HCT116 (cell line): ENCODE data around the gene ACACB. TPM values are rescaled to one million over a fixed set of nuclear protein-coding genes. Genes with fewer than 3 reads are reported as not detected.

Experiments
- ATAC-seq: fragments of 200-7000 bp; cut with Tn5 transposase; 2 replicates; pipeline ENCODE4 v1.9.1; 2020; ENCODE audit warnings: mild to moderate bottlenecking, moderate library complexity
- BruUV-seq: library from RNA; stranded (reverse); fragments of 400-500 nt; replicated peaks from 2 replicates; lab custom pipeline; 2021; lab: Mats Ljungman, UMichigan
- CTCF ChIA-PET: fragments of 300-600 bp; sonication (Branson Sonifier 250); formaldehyde crosslinking; loops from one replicate; lab custom pipeline; 2021; ENCODE audit warnings: antibody characterized with exemption; lab: Charles Lee
- POLR2A ChIA-PET: fragments of 300-600, 350-600 bp; sonication (Branson Sonifier 250); formaldehyde crosslinking; loops from one replicate; lab custom pipeline; 2021; ENCODE audit warnings: antibody characterized with exemption; lab: Charles Lee
- RAD21 ChIA-PET, 2 experiments: fragments of 300-600 bp; sonication (Branson Sonifier 250); formaldehyde crosslinking; loops; one replicate each; lab custom pipeline; 2023; ENCODE audit warnings: low total read pairs in 2 of 2; ENCODE audit not compliant: uncharacterized antibody in 2 of 2, unreplicated experiment in 2 of 2, low non-redundant PET in 1 of 2; lab: Charles Lee
- DNase-seq: peaks from one replicate; pipeline ENCODE4 v3.0.0-alpha.2; 2010; ENCODE audit warnings: low read depth, low spot score
- H2AFZ ChIP-seq: fragments of 200-600 bp; shearing (Covaris generic), sonication (generic); 2 replicates; pipeline ENCODE4 v1.6.1; 2017; ENCODE audit warnings: low read depth, mixed run types, mixed read lengths, antibody characterized with exemption, low read length; ENCODE audit not compliant: poor library complexity, severe bottlenecking
- H3K27ac ChIP-seq: 2 replicates; pipeline ENCODE4 v1.5.1; 2012; ENCODE audit warnings: low read depth, low read length
- H3K27me3 ChIP-seq: fragments of 200-600 bp; sonication (generic); 2 replicates; pipeline ENCODE4 v1.6.1; 2016; ENCODE audit warnings: mixed run types, low read length, mixed read lengths; ENCODE audit not compliant: insufficient read depth
- H3K36me3 ChIP-seq, 2 experiments: fragments of 200-500 bp in 1 of 2; fragments of 200-600 bp in 1 of 2; sonication (Bioruptor generic) in 1 of 2; sonication (generic) in 1 of 2; 2 replicates each; pipeline versions ENCODE4 v1.5.1 to v1.6.1; 2014 to 2016; ENCODE audit warnings: low read length in 2 of 2, inconsistent platforms in 1 of 2, mixed read lengths in 1 of 2, mixed run types in 1 of 2; ENCODE audit not compliant: insufficient read depth in 2 of 2, control insufficient read depth in 1 of 2
- H3K4me1 ChIP-seq, 2 experiments: fragments of 200-600 bp in 1 of 2; sonication (generic) in 1 of 2; 2 replicates each; pipeline versions ENCODE4 v1.5.1 to v1.6.1; 2012 to 2017; ENCODE audit warnings: low read length in 2 of 2, inconsistent platforms in 1 of 2, mild to moderate bottlenecking in 1 of 2, mixed read lengths in 1 of 2, mixed run types in 1 of 2, moderate library complexity in 1 of 2; ENCODE audit not compliant: insufficient read depth in 2 of 2, control insufficient read depth in 1 of 2
- H3K4me2 ChIP-seq: fragments of 200-600 bp; sonication (generic); 2 replicates; pipeline ENCODE4 v1.6.1; 2017; ENCODE audit warnings: mixed run types, low read length, mixed read lengths
- H3K4me3 ChIP-seq, 2 experiments: fragments of 200-600 bp in 1 of 2; sonication (generic) in 1 of 2; replicated peaks in 1 of 2; 2 replicates each; pipeline ENCODE4 v1.5.1; 2011 to 2016; ENCODE audit warnings: low read length in 2 of 2, control low read depth in 1 of 2, low read depth in 1 of 2, mild to moderate bottlenecking in 1 of 2, mixed read lengths in 1 of 2, mixed run types in 1 of 2
- H3K79me2 ChIP-seq: fragments of 200-600 bp; sonication (generic); 2 replicates; pipeline ENCODE4 v1.6.1; 2017; ENCODE audit warnings: mild to moderate bottlenecking, mixed run types, low read length, moderate library complexity, mixed read lengths; ENCODE audit not compliant: insufficient read depth
- H3K9ac ChIP-seq: fragments of 200-600 bp; sonication (generic); 2 replicates; pipeline ENCODE4 v1.6.1; 2016; ENCODE audit warnings: low read length, mixed read lengths
- H3K9me2 ChIP-seq: fragments of 200-600 bp; sonication (generic), shearing (Covaris generic); 2 replicates; pipeline ENCODE4 v1.6.1; 2017; ENCODE audit warnings: mixed run types, mild to moderate bottlenecking, moderate library complexity; ENCODE audit not compliant: insufficient read depth
- H3K9me3 ChIP-seq, 2 experiments: fragments of 200-500 bp in 1 of 2; fragments of 200-600 bp in 1 of 2; sonication (Bioruptor generic) in 1 of 2; sonication (generic) in 1 of 2; 2 replicates each; pipeline ENCODE4 v1.6.1; 2014 to 2017; ENCODE audit warnings: low read length in 2 of 2, mixed read lengths in 2 of 2, inconsistent platforms in 1 of 2, low read depth in 1 of 2, mild to moderate bottlenecking in 1 of 2, mixed run types in 1 of 2, moderate library complexity in 1 of 2; ENCODE audit not compliant: control insufficient read depth in 1 of 2, insufficient read depth in 1 of 2
- H4K20me1 ChIP-seq: fragments of 200-600 bp; sonication (generic), shearing (Covaris generic); 2 replicates; pipeline ENCODE4 v1.6.1; 2017; ENCODE audit warnings: mixed run types, mild to moderate bottlenecking, moderate library complexity; ENCODE audit not compliant: insufficient read depth
- CBX3 ChIP-seq: IDR thresholded peaks from 2 replicates; pipeline ENCODE4 v1.6.1; 2012; ENCODE audit warnings: low read depth
- ELF1 ChIP-seq: IDR thresholded peaks from 2 replicates; pipeline ENCODE4 v1.6.1; 2012; ENCODE audit warnings: low read depth, borderline replicate concordance
- EZH2phosphoT487 ChIP-seq: fragments of 200-600 bp; IDR thresholded peaks from 2 replicates; pipeline ENCODE4 v1.6.1; 2018; ENCODE audit warnings: antibody characterized with exemption, borderline replicate concordance
- FOSL1 ChIP-seq: IDR thresholded peaks from 2 replicates; pipeline ENCODE4 v1.6.1; 2012; ENCODE audit warnings: low read depth
- JUND ChIP-seq: IDR thresholded peaks from 2 replicates; pipeline ENCODE4 v1.6.1; 2012
- POLR2AphosphoS5 ChIP-seq: IDR thresholded peaks from 2 replicates; pipeline ENCODE4 v1.6.1; 2011; ENCODE audit warnings: mild to moderate bottlenecking, low read depth, low read length, moderate library complexity
- SIN3A ChIP-seq: IDR thresholded peaks from 2 replicates; pipeline ENCODE4 v1.6.1; 2012; ENCODE audit warnings: low read depth
- SRF ChIP-seq: IDR thresholded peaks from 2 replicates; pipeline ENCODE4 v1.6.1; 2012; ENCODE audit warnings: low read depth
- TCF7L2 ChIP-seq: IDR thresholded peaks from 2 replicates; pipeline ENCODE4 v1.7.0; 2011; ENCODE audit warnings: borderline replicate concordance, inconsistent platforms; ENCODE audit not compliant: insufficient read depth, insufficient read length; ENCODE audit errors: extremely low read depth
- ZFX ChIP-seq: fragments of 450-650 bp; IDR thresholded peaks from 2 replicates; pipeline ENCODE4 v1.6.1; 2017
- intact Hi-C: fragments of 100-400 bp; cut with micrococcal nuclease; formaldehyde crosslinking; loops from 2 replicates; pipeline ENCODE4 v1.10.0; 2022
- total RNA-seq: library from RNA; stranded (reverse); gene quantifications from one replicate; pipeline ENCODE4 v1.2.1, GENCODE V29; 2021; ENCODE audit not compliant: unreplicated experiment
- TF ChIP-seq, protein P1 (sequence below): IDR thresholded peaks from 2 replicates; pipeline ENCODE4 v1.6.1; 2011; ENCODE audit warnings: mild to moderate bottlenecking, low read length, moderate library complexity; ENCODE audit not compliant: insufficient replicate concordance; ENCODE audit errors: extremely low read depth
- TF ChIP-seq, protein P2 (sequence below): IDR thresholded peaks from 2 replicates; pipeline ENCODE4 v1.6.1; 2012

The ACACB gene
- total RNA-seq, 1 experiment from 2014 or later, result 11.1 TPM

DNA sequence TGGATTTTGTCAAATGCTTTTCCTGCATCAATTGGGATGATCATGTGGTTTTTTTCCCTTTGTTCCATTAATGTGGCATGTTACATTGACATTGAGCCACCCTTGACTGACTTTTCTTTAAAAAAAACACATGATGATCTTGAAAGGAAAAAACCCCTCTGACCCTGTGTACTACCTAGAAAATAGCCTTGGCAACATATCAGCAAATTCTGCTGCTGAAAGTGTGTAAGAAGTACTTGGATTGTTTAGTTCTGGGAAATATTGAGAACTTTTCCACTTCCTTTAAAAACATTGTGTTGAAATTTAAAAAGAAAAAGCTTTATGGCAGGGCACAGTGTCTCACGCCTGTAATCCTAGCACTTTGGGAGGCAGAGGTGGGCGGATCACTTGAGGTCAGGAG, 20.7 kb downstream of the ACACB start:
- H3K27me3 ChIP-seq, result no peaks in the 10 kb centered on the region
- no peak for ATAC-seq
- H3K4me1 ChIP-seq, result no peaks in the 10 kb centered on the region
- H3K79me2 ChIP-seq, result no peaks in the 10 kb centered on the region
- no peaks in the 10 kb centered on the region for H4K20me1 ChIP-seq
- no peak overlapping the region for H3K9ac ChIP-seq
- H3K9me2 ChIP-seq, result no peaks in the 10 kb centered on the region
- RAD21 ChIA-PET, result no interaction called here
- no peaks in the 10 kb centered on the region for H3K9me3 ChIP-seq
- TF ChIP-seq POLR2AphosphoS5 (no peak), CBX3 (no peak), FOSL1 (no peak), ZFX (no peak), SRF (no peak), SIN3A (no peak), EZH2phosphoT487 (no peak), JUND (no peak), TCF7L2 (no peak), ELF1 (no peak)
- TF ChIP-seq, protein P1, sequence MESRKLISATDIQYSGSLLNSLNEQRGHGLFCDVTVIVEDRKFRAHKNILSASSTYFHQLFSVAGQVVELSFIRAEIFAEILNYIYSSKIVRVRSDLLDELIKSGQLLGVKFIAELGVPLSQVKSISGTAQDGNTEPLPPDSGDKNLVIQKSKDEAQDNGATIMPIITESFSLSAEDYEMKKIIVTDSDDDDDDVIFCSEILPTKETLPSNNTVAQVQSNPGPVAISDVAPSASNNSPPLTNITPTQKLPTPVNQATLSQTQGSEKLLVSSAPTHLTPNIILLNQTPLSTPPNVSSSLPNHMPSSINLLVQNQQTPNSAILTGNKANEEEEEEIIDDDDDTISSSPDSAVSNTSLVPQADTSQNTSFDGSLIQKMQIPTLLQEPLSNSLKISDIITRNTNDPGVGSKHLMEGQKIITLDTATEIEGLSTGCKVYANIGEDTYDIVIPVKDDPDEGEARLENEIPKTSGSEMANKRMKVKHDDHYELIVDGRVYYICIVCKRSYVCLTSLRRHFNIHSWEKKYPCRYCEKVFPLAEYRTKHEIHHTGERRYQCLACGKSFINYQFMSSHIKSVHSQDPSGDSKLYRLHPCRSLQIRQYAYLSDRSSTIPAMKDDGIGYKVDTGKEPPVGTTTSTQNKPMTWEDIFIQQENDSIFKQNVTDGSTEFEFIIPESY, result no peak
- TF ChIP-seq, protein P2, sequence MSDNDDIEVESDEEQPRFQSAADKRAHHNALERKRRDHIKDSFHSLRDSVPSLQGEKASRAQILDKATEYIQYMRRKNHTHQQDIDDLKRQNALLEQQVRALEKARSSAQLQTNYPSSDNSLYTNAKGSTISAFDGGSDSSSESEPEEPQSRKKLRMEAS, result no peak
- no peak for DNase-seq
- POLR2A ChIA-PET, result no interaction called here
- no peak overlapping the region for H3K4me2 ChIP-seq
- H3K4me3 ChIP-seq, result no peak overlapping the region
- no peaks in the 10 kb centered on the region for H3K36me3 ChIP-seq
- no peak overlapping the region for H2AFZ ChIP-seq
- BruUV-seq, result no TSS peak
- CTCF ChIA-PET, result interaction anchor here (0.7 kb wide), 1 partner anchor 291 kb away, joined by 3 read pairs; no protein-coding TSS in a partner anchor
- H3K27ac ChIP-seq, result no peak overlapping the region
- intact Hi-C loops, result no loop called here
